C4-2B (cell line): ENCODE results near the gene MYO7B.
"Not testable (repeated sequence)": the region's sequence is repeated elsewhere in the genome, so short reads cannot be mapped to it uniquely, and the experiment has no call there.

Source experiments
- CTCF ChIP-seq: fragments of 450-650 bp; conservative IDR thresholded peaks from 2 replicates; pipeline ENCODE4 v1.5.1; 2017; ENCODE audit warnings: mild to moderate bottlenecking
- ZFX ChIP-seq: fragments of 450-650 bp; IDR thresholded peaks from 2 replicates; pipeline ENCODE4 v1.6.1; 2017

- TF ChIP-seq CTCF, ZFX: not testable (repeated sequence)
Measured at GRCh38 chr2:127529416-127529815, 6.1 kb upstream of the MYO7B start.
